HepG2 (cell line): ENCODE results near the gene C19orf47. TPM values are rescaled to one million over a fixed set of nuclear protein-coding genes. Genes with fewer than 3 reads are reported as not detected.

Source experiments
- ATAC-seq: fragments of 200-7000 bp; cut with Tn5 transposase; 3 replicates; pipeline ENCODE4 v1.9.1; 2020; ENCODE audit warnings: mild to moderate bottlenecking, moderate library complexity
- BruUV-seq: library from RNA; stranded (reverse); fragments of 400-500 nt; replicated peaks from 2 replicates; lab custom pipeline; 2021; lab: Mats Ljungman, UMichigan
- CTCF ChIA-PET: fragments of 300-600 bp; formaldehyde crosslinking; extraction: SDS; loops from one replicate; lab custom pipeline; 2021; ENCODE audit warnings: low total read pairs, inconsistent platforms, low intra/inter-chr PET ratio; lab: Yijun Ruan, JAX
- POLR2A ChIA-PET: fragments of 350-600 bp; sonication (Branson Sonifier 250); formaldehyde crosslinking; loops from one replicate; lab custom pipeline; 2020; ENCODE audit warnings: antibody characterized with exemption, inconsistent platforms; lab: Yijun Ruan, JAX
- DNase-seq: peaks from one replicate; pipeline ENCODE4 v3.0.0-alpha.2; 2015; ENCODE audit warnings: low spot score
- FAIRE-seq: peaks from 3 replicates; lab custom pipeline; 2011; peaks lifted over from hg19 to GRCh38; lab: Jason Lieb, UNC
- H2AFZ ChIP-seq: one replicate; pipeline ENCODE4 v1.6.1; 2011; ENCODE audit warnings: low read length, inconsistent platforms
- H3K27ac ChIP-seq: fragments of 300-600 bp; 3 replicates; pipeline ENCODE4 v1.8.0; 2011; ENCODE audit warnings: mixed run types, mild to moderate bottlenecking, mixed read lengths, low read length, inconsistent platforms; ENCODE audit not compliant: insufficient read depth; ENCODE audit errors: extremely low read length
- H3K27me3 ChIP-seq, 2 experiments: fragments of 200-600 bp in 1 of 2; 2 replicates in 1 of 2; 3 replicates in 1 of 2; pipeline versions ENCODE4 v1.6.0 to v1.8.0; 2011; ENCODE audit warnings: low read length in 2 of 2, mild to moderate bottlenecking in 2 of 2, moderate library complexity in 2 of 2, inconsistent platforms in 1 of 2; ENCODE audit not compliant: insufficient read depth in 2 of 2, control insufficient read depth in 1 of 2
- H3K36me3 ChIP-seq, 2 experiments: fragments of 200-600 bp in 1 of 2; replicated peaks in 1 of 2; 2 replicates in 1 of 2; 3 replicates in 1 of 2; pipeline versions ENCODE4 v1.5.1 to v1.8.0; 2011; ENCODE audit warnings: low read length in 2 of 2, inconsistent platforms in 1 of 2; ENCODE audit not compliant: insufficient read depth in 2 of 2, control insufficient read depth in 1 of 2
- H3K4me1 ChIP-seq: 2 replicates; pipeline ENCODE4 v1.5.1; 2012; ENCODE audit warnings: low read length, inconsistent platforms; ENCODE audit not compliant: insufficient read depth
- H3K4me2 ChIP-seq: 2 replicates; pipeline ENCODE4 v1.6.0; 2011; ENCODE audit warnings: low read depth, low read length, inconsistent platforms
- H3K4me3 ChIP-seq, 3 experiments: fragments of 200-600 bp in 1 of 3; sonication (generic), shearing (Covaris generic) in 1 of 3; replicated peaks in 1 of 3; 2 replicates each; pipeline ENCODE4 v1.5.1; 2011 to 2016; ENCODE audit warnings: low read length in 3 of 3, inconsistent platforms in 2 of 3, low read depth in 2 of 3, mild to moderate bottlenecking in 2 of 3, control low read depth in 1 of 3, mixed read lengths in 1 of 3; ENCODE audit not compliant: insufficient read depth in 1 of 3
- H3K79me2 ChIP-seq: one replicate; pipeline ENCODE4 v1.6.1; 2011; ENCODE audit warnings: low read length, inconsistent platforms; ENCODE audit not compliant: insufficient read depth
- H3K9ac ChIP-seq: 2 replicates; pipeline ENCODE4 v1.6.0; 2011; ENCODE audit warnings: mild to moderate bottlenecking, low read depth, low read length, inconsistent platforms; ENCODE audit not compliant: insufficient read depth
- H3K9me3 ChIP-seq: 2 replicates; pipeline ENCODE4 v1.5.1; 2012; ENCODE audit warnings: mild to moderate bottlenecking, low read length
- H4K20me1 ChIP-seq: 2 replicates; pipeline ENCODE4 v1.6.0; 2011; ENCODE audit warnings: inconsistent platforms, mild to moderate bottlenecking, low read length, moderate library complexity; ENCODE audit not compliant: insufficient read depth
- ARNT2 ChIP-seq: sonication (generic); formaldehyde crosslinking; IDR thresholded peaks from 2 replicates; pipeline ENCODE4 v1.8.0; 2022; ENCODE audit warnings: mild to moderate bottlenecking, low read depth, missing genetic modification reagents, moderate library complexity
- MAF1 ChIP-seq: sonication (generic); formaldehyde crosslinking; IDR thresholded peaks from 2 replicates; pipeline ENCODE4 v1.5.0; 2020; ENCODE audit warnings: missing genetic modification reagents, borderline replicate concordance
- MTA1 ChIP-seq: sonication (generic); formaldehyde crosslinking; IDR thresholded peaks from 2 replicates; pipeline ENCODE4 v1.4.0; 2020; ENCODE audit warnings: missing genetic modification reagents, mild to moderate bottlenecking, borderline replicate concordance
- PAWR ChIP-seq: sonication (generic); formaldehyde crosslinking; IDR thresholded peaks from 2 replicates; pipeline ENCODE4 v1.4.0; 2020; ENCODE audit warnings: missing genetic modification reagents, mild to moderate bottlenecking, borderline replicate concordance
- SP140L ChIP-seq: sonication (generic); formaldehyde crosslinking; IDR thresholded peaks from 2 replicates; pipeline ENCODE4 v1.4.0; 2020; ENCODE audit warnings: missing genetic modification reagents, borderline replicate concordance
- WGBS: methylation state at CpG from one replicate; pipeline ENCODE4 v1.1.6; 2017; ENCODE audit warnings: low lambda C conversion rate; 5-methylcytosine and 5-hydroxymethylcytosine counted together
- in situ Hi-C: cut with HindIII; loops from 2 replicates; pipeline ENCODE4 v1.10.0; 2017; ENCODE audit warnings: low pct_unique_long_range_greater_than_20kb; ENCODE audit not compliant: extremely low pct_ligation_motif_present
- intact Hi-C: fragments of 100-400 bp; cut with micrococcal nuclease; formaldehyde crosslinking; loops from one replicate; pipeline ENCODE4 v1.10.0; 2022; ENCODE audit not compliant: unreplicated experiment
- polyA plus RNA-seq, 8 experiments: library from polyadenylated mRNA; depleted of rRNA in 3 of 8; stranded (reverse) in 7 of 8; unstranded in 1 of 8; fragments of >200 nt; fragmentation: Illumina TruSeq in 4 of 8; extraction: Trizol in 4 of 8; gene quantifications; 2 replicates each; pipeline versions ENCODE4 v1.2.1 to v1.2.3, GENCODE V29; 2011 to 2016; ENCODE audit warnings: low read depth in 4 of 8, missing spikeins in 1 of 8, mixed read lengths in 1 of 8; ENCODE audit not compliant: insufficient read depth in 1 of 8
- total RNA-seq, 5 experiments: library from RNA; depleted of rRNA; stranded (reverse); fragments of >200 nt; fragmentation: Illumina TruSeq; extraction: Trizol; gene quantifications; 2 replicates each; pipeline ENCODE4 v1.2.3, GENCODE V29; 2016; ENCODE audit warnings: low read depth in 1 of 5

The C19orf47 gene
- total and polyA plus RNA-seq, 2 of the 13 experiments (the other 11 are each of a cell fraction or from before 2014, with no cell fraction given), result 8.1 to 10.6 TPM

GRCh38 chr19:40344422-40344821, 3.8 kb downstream of the C19orf47 start (continued):
- TF ChIP-seq PAWR, result no peak

GRCh38 chr19:40342644-40343311, 5.4 kb downstream of the C19orf47 start:
- CTCF ChIA-PET, result no interaction called here
- no peak for FAIRE-seq
- Histone ChIP-seq H2AFZ (no peak overlapping the region), H3K4me1 (peaks cover 9% of the 10 kb centered on the region; the same call in 1 of the 2 replicates), H3K36me3 (peaks cover 0 to 8% of the 10 kb centered on the region in 2 experiments; a peak in 1 of 5 replicates), H3K9me3 (no peaks in the 10 kb centered on the region), H4K20me1 (no peaks in the 10 kb centered on the region; the same call in 1 of the 2 replicates), H3K79me2 (peaks cover 12% of the 10 kb centered on the region), H3K4me3 (no peak overlapping the region), H3K27me3 (no peaks in the 10 kb centered on the region; a peak in 1 of 5 replicates), H3K4me2 (no peak overlapping the region), H3K9ac (no peak overlapping the region), H3K27ac (no peak overlapping the region)
- POLR2A ChIA-PET, result no interaction called here
- in situ Hi-C loops, result no loop called here
- intact Hi-C loops, result loop anchor here (10.0 kb wide), 1 partner anchor 82 kb away; the partner anchor contains the start of gene SERTAD1
- DNase-seq, result no peak
- no TSS peak for BruUV-seq
- TF ChIP-seq SP140L (CRISPR knock-in tag), result no peak
- TF ChIP-seq MTA1 (CRISPR knock-in tag), result no peak
- no peak for TF ChIP-seq ARNT2 (CRISPR knock-in tag)
- TF ChIP-seq MAF1 (CRISPR knock-in tag), result no peak
- no peak for ATAC-seq
- WGBS, result 95% methylated on average over 11 of the region's 11 CpGs
